ENCODE results near the gene PKP2. TPM values are rescaled to one million over a fixed set of nuclear protein-coding genes. Genes with fewer than 3 reads are reported as not detected.

The PKP2 gene
- total and polyA plus RNA-seq, 2 donors (not counting 1 experiment from before 2014, with no cell fraction given): under 0.01 to 0.15 TPM

GRCh38 chr12:32843528-32844095 lies 53.0 kb downstream of the PKP2 start:
- Histone ChIP-seq H3K4me2 (ENCODE audit: extremely low read depth, insufficient read depth, low read length) (no peak overlapping the region), H3K9me3 (ENCODE audit: control insufficient read depth, insufficient read depth, low read depth, low read length) (no peaks in the 10 kb centered on the region), H3K9ac (ENCODE audit: insufficient read depth, low read length) (no peak overlapping the region), H3K4me3 (replicated peaks in 1 of 4; ENCODE audit: control extremely low read depth in 1 of 4, insufficient read depth in 1 of 4, low read depth in 3 of 4, low read length in 4 of 4) (no peak overlapping the region), H3K79me2 (ENCODE audit: control insufficient read depth, insufficient read depth, low read length) (no peaks in the 10 kb centered on the region), H4K20me1 (ENCODE audit: control insufficient read depth, extremely low read depth, insufficient read depth, low read length) (no peaks in the 10 kb centered on the region), H2AFZ (ENCODE audit: low read length) (no peak overlapping the region), H3K27ac (ENCODE audit: insufficient read depth, low read length) (no peak overlapping the region), H3K4me1 (ENCODE audit: control insufficient read depth, extremely low read depth, insufficient read depth, low read length) (no peaks in the 10 kb centered on the region), H3K36me3 (ENCODE audit: control insufficient read depth, insufficient read depth, low read length) (no peaks in the 10 kb centered on the region), H3K27me3 (ENCODE audit: control insufficient read depth, insufficient read depth, low read length) (no peaks in the 10 kb centered on the region)
- no peak for TF ChIP-seq EZH2 (IDR thresholded peaks at IDR 0.05; ENCODE audit: low read length, missing control alignments)
- DNase-seq (ENCODE audit: low read depth in 2 of 2): peak; percentile 5 to 35

GRCh38 chr12:32841061-32841460 lies 55.5 kb downstream of the PKP2 start:
- H4K20me1 ChIP-seq (ENCODE audit: control insufficient read depth, extremely low read depth, insufficient read depth, low read length): no peaks in the 10 kb centered on the region
- H3K4me2 ChIP-seq (ENCODE audit: extremely low read depth, insufficient read depth, low read length): no peak overlapping the region
- H3K36me3 ChIP-seq (ENCODE audit: control insufficient read depth, insufficient read depth, low read length): no peaks in the 10 kb centered on the region
- H3K27me3 ChIP-seq (ENCODE audit: control insufficient read depth, insufficient read depth, low read length): no peaks in the 10 kb centered on the region
- H3K4me3 ChIP-seq (replicated peaks in 1 of 4; ENCODE audit: control extremely low read depth in 1 of 4, insufficient read depth in 1 of 4, low read depth in 3 of 4, low read length in 4 of 4): no peak overlapping the region
- H3K79me2 ChIP-seq (ENCODE audit: control insufficient read depth, insufficient read depth, low read length): no peaks in the 10 kb centered on the region
- TF ChIP-seq, protein P1, sequence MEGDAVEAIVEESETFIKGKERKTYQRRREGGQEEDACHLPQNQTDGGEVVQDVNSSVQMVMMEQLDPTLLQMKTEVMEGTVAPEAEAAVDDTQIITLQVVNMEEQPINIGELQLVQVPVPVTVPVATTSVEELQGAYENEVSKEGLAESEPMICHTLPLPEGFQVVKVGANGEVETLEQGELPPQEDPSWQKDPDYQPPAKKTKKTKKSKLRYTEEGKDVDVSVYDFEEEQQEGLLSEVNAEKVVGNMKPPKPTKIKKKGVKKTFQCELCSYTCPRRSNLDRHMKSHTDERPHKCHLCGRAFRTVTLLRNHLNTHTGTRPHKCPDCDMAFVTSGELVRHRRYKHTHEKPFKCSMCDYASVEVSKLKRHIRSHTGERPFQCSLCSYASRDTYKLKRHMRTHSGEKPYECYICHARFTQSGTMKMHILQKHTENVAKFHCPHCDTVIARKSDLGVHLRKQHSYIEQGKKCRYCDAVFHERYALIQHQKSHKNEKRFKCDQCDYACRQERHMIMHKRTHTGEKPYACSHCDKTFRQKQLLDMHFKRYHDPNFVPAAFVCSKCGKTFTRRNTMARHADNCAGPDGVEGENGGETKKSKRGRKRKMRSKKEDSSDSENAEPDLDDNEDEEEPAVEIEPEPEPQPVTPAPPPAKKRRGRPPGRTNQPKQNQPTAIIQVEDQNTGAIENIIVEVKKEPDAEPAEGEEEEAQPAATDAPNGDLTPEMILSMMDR (conservative IDR thresholded peaks at IDR 0.05 in 1 of 2, IDR thresholded peaks at IDR 0.05 in 1 of 2; ENCODE audit: low read depth in 1 of 2, low read length in 2 of 2): no peak
- TF ChIP-seq EZH2 (IDR thresholded peaks at IDR 0.05; ENCODE audit: low read length, missing control alignments): no peak
- no peak for DNase-seq (ENCODE audit: low read depth in 2 of 2)
- no peak overlapping the region for H2AFZ ChIP-seq (ENCODE audit: low read length)
- H3K27ac ChIP-seq (ENCODE audit: insufficient read depth, low read length): no peak overlapping the region
- no peak overlapping the region for H3K9ac ChIP-seq (ENCODE audit: insufficient read depth, low read length)
- H3K4me1 ChIP-seq (ENCODE audit: control insufficient read depth, extremely low read depth, insufficient read depth, low read length): no peaks in the 10 kb centered on the region
- H3K9me3 ChIP-seq (ENCODE audit: control insufficient read depth, insufficient read depth, low read depth, low read length): no peaks in the 10 kb centered on the region

DNA sequence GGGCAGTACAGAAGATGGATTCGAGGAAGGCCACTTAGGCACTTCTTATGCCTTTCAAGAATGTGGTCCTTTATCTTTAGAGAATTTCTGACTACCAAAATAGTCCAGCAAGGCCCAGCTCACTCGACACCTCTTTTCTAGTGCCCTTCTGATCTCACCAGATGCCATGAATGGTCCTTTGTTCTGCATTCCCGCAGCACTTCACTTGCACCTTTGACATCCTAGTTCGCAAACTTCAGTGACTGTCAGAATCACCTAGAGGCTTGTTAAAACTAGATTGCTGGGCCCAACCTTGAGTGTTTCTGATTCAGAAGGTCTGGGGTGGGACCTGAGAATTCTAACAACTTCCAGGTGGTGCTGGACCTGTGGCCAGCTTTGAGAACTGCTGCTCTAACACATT lies 56.7 kb downstream of the PKP2 start:
- no peaks in the 10 kb centered on the region for H4K20me1 ChIP-seq (ENCODE audit: control insufficient read depth, extremely low read depth, insufficient read depth, low read length)
- TF ChIP-seq, protein P1 (conservative IDR thresholded peaks at IDR 0.05 in 1 of 2, IDR thresholded peaks at IDR 0.05 in 1 of 2; ENCODE audit: low read depth in 1 of 2, low read length in 2 of 2): no peak
- TF ChIP-seq EZH2 (IDR thresholded peaks at IDR 0.05; ENCODE audit: low read length, missing control alignments): no peak
- H3K27me3 ChIP-seq (ENCODE audit: control insufficient read depth, insufficient read depth, low read length): no peaks in the 10 kb centered on the region
- H2AFZ ChIP-seq (ENCODE audit: low read length): no peak overlapping the region
- no peak overlapping the region for H3K27ac ChIP-seq (ENCODE audit: insufficient read depth, low read length)
- no peak overlapping the region for H3K4me3 ChIP-seq (replicated peaks in 1 of 4; ENCODE audit: control extremely low read depth in 1 of 4, insufficient read depth in 1 of 4, low read depth in 3 of 4, low read length in 4 of 4)
- H3K4me2 ChIP-seq (ENCODE audit: extremely low read depth, insufficient read depth, low read length): no peak overlapping the region
- no peaks in the 10 kb centered on the region for H3K36me3 ChIP-seq (ENCODE audit: control insufficient read depth, insufficient read depth, low read length)
- no peaks in the 10 kb centered on the region for H3K9me3 ChIP-seq (ENCODE audit: control insufficient read depth, insufficient read depth, low read depth, low read length)
- no peak overlapping the region for H3K9ac ChIP-seq (ENCODE audit: insufficient read depth, low read length)
- no peaks in the 10 kb centered on the region for H3K79me2 ChIP-seq (ENCODE audit: control insufficient read depth, insufficient read depth, low read length)
- H3K4me1 ChIP-seq (ENCODE audit: control insufficient read depth, extremely low read depth, insufficient read depth, low read length): no peaks in the 10 kb centered on the region
- DNase-seq (ENCODE audit: low read depth in 2 of 2): no peak

Data from fibroblast of lung (primary cell).